Testis (tissue), 2 donors: Measurements from ENCODE around the gene SIMC1.
"Not testable (repeated sequence)": the region's sequence is repeated elsewhere in the genome, so short reads cannot be mapped to it uniquely, and the experiment has no call there.

Source experiments
- CTCF ChIP-seq, 3 experiments: fragments of 450-650 bp in 2 of 3; fragments of 200-600 bp in 1 of 3; sonication (generic) in 1 of 3; IDR thresholded peaks; one replicate each; pipeline ENCODE4 v1.5.1; 2016 to 2019; ENCODE audit warnings: antibody characterized with exemption in 3 of 3, mild to moderate bottlenecking in 2 of 3, moderate library complexity in 1 of 3
- POLR2A ChIP-seq: fragments of 450-650 bp; IDR thresholded peaks from one replicate; pipeline ENCODE4 v1.6.1; 2017; ENCODE audit warnings: antibody characterized with exemption, mild to moderate bottlenecking, moderate library complexity

- TF ChIP-seq POLR2A; CTCF (IDR thresholded peaks at IDR 0.05): not testable (repeated sequence)
Measured at GRCh38 chr5:176197234-176197858, 40.9 kb upstream of the SIMC1 start.
